DMS79 treated with DMSO at 0.1 percent for 48 hours (cell line): ENCODE results near the gene DOC2B.
"Not testable (repeated sequence)": the region's sequence is repeated elsewhere in the genome, so short reads cannot be mapped to it uniquely, and the experiment has no call there.

ENCODE experiments used
- DNase-seq: peaks from one replicate; lab custom pipeline; 2025; lab: John Stamatoyannopoulos, UW

DOC2B gene

DNA sequence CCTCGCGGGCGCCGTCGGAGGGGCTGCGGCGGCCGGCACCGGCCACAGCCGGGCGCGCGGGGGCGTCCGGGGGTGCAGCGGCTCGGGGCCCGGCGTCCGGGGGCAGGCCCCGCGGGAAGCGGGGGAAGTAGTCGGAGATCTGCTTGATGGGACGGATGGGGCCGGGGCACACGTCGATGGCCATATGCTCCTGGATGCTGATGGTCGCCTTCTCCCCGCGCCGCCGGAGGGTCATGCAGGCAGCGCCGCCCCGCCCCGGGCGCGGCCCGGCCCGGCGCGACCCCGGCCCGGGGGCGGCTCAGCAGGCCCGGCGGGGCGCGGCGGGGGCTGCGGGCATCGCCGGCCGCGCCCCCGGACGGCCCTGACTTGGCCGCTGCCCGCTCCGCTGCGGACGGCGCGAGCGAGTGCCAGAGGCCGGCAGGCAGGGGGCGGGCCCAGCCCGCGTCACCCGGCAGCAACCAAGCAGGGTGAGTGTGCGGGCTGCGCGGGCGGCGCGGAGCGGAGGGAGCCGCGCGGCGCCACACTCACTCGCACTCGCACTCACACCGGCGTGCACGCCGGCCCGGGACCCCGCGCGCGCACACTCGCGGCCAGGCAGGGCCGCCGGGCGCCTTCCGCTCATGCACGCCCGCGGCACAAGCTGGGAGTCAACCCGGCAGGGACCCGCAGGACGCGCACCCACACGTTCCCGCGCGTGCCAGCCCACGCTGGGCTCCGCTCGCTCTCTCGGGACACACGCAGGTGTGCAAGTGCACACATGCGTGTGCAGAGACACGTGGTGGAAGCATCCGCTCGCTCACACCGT, at the start of gene DOC2B:
DOC2B (minus strand) TSS at position 406 of the 805 bp plus-strand sequence; CDS start at position 235, 171 bp downstream.
- no peak for DNase-seq

DNA sequence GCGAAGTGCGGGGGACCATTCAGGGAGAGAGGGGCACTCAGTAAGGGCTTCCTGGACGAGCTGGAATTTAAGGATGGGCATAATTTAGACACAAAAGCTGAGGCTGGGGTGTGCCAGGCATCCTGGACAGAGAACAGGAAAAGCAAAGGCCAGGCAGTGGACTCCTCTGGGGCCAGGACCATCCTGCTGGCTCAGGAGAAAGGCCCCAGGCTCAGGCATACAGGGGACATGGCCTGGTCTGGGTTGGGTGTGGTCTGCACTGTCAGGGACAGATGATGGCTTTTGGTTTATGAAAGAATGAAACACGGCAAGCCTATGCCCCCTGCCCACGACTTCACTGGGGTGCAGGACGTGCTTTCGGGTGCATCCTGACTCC, 48.9 kb upstream of the DOC2B start:
- no peak for DNase-seq

DNA sequence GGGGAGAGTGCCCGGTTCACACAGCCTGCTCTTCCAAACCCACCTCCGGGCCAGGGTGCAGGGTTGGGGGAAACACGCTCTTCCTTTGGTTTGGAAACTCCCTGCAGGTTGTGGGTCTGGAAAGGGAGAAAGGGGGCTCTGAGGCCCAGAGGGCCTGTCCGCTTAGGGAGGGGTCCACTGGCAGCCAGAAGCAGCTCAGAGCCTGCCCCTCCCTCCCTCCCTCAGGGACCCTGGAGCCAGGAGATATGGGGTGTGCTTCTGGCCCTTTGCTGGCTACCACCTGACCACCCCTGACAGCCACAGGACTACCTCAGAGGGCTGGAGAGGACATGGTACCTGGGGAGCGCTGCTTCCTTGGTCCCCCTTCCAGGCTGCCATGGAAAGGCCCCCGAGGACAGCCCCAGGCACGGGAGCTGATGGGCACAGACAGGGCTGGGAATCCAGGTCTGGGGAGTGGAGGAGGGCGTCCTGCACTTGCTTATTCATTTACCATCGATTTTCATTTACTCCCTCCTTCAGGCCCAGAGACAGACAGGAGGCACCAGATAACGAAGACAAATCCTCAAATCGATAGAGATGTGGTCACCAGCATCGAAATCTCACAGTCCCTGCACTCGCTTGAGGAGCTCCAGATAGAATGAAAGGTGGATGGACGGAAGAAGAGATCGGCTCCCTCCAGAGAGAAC, 48.4 kb upstream of the DOC2B start:
- no peak for DNase-seq

DNA sequence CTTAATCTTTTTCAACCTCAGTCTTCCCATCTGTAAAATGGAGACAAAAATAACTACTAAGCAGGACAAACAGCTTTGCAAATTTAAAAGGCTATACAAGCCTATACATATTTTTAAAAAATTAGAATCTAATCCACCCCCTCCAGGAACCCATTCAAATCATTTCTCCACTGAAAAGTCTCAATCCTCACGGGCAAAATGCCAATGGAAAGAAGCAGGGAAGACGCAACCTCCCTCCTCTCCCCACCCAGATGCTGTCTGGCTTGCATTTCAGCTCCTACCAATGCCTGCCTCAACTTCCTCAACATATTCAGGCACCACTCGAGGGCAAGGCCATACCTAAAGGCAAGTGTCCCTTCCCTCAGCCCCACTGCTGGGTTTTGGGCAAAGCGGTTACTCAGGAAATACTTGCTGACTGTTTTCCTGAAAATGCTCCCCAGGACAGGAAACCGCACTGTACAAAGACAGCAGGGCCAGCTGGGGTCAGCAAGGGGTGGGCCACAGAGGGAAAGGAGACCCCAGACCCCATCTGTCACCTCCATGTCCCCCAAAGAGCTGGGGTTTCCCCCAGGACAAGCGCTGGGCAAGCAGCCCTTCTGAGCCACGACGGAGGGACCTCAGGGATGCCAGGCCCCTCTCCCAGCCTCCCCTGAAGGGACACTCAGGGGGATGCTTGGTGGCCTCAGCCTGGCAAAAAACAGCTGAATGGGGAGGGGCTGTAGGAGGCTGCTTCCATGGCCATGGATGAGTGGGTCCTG, 47.7 kb upstream of the DOC2B start:
- no peak for DNase-seq

DNA sequence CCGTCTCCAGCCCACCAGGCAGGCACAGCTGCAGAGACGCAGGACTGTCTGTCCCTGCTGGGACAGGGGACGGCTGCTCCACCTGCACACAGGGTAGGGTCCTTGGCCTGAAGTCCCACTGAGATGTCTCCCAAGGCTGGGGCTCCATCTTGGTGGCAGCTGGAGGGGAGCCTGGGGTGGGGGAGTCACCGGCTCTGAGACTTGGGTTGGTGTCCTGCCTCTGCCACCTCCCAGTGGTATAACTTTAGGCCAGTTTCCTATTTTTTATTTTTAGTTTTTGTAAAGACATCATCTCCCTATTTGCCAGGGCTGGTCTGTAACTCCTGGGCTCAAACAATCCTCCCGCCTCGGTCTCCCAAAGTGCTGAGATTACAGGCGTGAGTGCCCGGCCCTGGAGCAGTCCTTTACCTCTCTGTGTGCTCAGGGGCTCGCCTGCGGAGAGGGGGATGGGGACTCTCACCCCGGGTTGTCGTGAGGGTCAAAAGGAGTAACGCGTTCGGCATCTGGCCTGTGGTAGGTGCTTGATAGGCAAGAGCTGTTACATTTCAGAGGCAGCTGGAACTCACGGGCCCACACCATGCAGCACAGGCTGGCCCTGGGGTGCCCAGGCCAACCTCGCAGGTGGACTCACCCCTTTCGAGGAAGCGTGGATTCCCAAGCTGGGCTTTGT, 46.6 kb upstream of the DOC2B start:
- DNase-seq: no peak

DNA sequence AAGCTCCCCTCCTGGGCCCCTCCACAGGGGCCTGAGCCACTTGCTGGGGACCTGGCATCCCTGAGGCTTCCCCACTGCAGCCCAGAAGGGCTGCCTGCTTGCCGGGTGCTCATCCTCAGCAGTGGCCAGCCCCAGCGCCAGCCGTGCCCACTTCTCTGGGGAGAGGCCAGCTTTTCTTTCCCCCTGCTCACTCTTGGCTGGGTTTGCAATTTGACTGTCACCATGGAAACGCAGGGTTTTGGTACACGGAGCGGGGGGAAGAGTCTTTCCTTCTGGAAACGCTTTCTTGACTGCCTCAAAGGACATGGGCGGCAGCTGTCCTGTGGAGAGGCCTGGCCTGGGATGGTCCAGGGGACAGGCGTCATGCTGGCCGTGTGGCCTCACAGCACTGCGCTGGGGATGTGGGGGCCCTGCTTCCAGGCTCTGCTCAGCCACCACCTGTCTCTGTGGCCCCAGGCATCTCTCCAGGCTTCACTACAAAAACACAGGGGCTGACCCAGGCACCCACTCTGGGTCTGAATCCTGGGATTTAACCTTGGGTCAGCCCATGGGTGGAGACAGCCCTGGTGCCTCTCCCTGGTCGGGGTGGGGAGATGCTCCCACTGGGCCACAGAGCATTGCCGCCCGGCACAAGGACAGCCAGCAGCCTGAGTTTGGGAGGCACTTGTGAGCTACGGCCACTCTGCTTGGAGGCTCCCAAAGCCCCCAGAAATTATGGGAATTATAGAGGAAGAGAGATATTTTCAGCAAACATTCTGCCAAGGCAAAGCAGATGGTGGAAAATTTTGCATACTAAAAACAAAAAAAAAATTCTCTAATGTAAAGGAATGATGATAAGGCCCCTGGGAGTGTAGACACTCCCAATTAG, 45.9 kb upstream of the DOC2B start:
- no peak for DNase-seq

DNA sequence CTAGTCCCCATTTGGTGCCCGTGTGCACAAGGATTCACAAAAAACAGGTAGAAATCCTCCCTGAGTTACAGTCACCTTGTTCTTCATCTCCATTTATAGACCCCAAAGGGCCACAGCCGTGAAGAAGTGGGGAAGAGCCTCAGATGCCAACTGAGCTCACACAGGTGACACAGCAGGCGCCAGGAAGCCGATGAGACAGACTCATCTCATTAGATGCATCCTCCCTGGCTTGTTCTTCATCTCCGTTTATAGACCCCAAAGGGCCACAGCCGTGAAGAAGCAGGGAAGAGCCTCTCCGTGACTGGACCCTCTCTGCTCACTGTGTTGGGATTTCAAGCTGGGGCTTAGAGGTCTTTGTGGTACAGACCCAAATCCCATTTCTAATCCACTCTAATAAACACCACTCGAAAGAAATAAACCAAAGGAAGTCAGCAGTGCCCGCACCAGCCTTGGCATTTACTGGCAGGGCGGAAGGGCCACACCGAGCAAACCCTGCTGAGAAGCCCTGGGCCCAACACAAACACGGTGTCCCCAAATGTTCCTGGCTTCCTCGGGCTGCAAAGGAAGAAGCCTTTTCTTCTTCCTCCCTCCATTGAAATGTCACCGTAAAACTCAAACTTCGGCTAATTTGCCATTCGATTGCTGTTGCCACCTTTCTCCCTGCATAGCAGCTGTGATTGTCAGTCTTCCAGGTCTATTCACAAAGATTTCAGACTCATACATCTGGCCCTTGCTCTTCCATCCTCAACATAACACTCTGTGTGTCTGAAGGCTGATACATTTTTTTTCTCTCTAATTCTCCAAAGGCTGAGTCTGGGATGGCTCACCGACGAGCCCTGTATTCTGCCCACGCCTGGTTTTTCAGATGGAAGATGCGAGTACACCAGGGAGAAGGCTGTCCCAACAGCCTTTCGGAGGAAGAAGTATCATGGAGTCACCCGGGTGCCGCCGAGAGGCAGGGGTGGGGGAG, 44.9 kb upstream of the DOC2B start:
- no peak for DNase-seq

DNA sequence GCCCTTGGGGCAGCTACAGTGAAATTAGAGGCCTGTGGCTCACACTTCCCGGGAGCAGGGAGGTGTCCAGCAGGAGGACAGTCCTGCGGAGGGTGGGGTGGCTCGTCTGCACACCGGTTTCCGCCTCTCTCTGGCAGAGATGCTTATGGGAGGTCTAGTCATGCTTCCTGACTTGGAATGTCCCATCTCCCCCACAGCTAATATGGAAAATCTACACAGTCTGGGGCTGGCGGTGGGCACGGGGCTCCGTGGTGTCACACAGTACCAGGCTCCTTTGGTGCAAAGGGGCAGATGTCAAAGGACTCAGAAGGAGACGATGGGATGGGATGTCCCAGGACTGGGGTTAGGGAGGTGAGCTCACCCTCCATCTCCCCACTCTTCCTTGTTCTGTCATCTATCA, 44.1 kb upstream of the DOC2B start:
- no peak for DNase-seq

DNA sequence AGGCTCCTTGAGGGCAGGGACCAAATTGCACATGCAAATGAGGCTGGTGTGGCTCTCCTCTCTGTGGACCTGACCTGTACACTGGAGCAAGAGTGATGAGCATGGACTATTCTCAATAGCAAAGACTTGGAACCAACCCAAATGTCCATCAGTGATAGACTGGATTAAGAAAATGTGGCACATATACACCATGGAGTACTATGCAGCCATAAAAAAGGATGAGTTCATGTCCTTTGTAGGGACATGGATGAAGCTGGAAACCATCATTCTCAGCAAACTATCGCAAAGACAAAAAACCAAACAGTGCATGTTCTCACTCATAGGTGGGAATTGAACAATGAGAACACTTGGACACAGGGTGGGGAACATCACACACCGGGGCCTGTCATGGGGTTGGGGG, 43.1 kb upstream of the DOC2B start:
- DNase-seq: not testable (repeated sequence)

DNA sequence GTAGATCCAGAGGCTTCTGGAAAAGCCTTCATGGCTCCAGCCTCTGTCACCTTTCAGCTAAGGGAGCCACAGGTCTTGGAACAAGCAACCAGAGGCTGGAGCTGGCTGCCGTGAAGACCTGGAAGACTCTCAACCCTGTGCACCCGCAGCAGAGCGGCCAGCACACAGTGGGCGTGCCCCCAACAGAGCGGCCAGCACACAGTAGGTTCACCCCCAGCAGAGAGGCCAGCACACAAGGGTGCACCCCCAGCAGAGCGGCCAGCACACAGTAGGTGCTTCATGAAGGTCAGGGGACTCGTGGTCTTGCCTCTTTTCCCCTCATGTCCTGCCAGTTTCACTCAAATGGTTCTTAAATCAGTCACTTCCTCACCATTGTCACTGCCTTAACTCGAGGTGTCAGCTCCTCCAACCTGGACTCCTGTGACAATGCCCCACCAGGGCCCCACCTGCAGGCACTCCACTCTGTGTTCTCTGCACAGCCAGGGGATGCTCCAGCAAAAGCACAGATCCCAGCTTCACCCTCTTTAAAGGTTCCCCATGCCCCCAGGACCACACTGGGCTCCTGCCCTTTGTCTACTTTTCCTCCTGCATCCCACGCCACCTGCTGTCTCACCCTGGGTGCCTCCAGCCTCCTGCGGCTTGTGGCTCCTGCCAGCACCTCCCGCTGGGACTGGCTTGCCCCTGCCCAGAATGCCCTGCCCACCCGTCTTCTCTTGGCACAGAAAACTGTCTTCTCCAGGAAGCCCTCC, 42.4 kb upstream of the DOC2B start:
- DNase-seq: no peak

DNA sequence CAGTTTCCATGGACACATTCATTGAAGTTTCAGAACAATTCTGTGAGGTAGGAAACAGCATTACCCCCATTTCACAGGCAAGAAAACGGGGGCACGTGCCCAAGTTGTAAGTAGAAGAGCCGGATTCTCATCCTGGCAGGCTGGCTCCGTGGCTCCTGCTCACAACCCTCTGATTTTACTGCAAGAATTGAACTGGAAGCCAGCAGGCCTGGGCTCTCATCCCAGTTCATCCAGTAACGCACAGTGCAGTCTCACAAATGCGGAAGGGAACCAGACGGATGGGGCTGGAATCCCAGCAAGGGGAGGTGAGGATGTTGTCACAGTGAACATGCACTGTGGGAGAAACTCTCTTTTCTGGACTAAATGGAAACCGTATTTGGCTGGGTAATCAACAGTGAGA, 40.7 kb upstream of the DOC2B start:
- no peak for DNase-seq

DNA sequence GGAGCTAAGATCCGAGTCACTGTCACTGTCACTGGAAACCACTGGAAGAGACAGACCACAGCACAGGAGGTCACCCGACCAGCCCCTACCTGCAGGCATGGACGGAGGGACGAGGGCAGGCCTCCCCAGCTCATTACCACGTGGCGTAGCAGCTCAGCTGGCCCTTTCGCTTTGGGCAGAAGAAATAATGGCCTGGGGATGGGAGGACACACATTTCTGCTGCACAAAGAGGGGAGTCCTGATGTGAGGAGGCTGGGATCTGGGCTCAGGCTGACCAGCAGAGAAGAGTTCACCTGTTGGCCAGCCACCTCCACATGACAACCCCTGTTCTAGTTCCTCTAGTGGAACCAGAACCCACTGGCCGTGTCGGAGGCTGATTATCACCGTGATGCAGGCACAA, 38.2 kb upstream of the DOC2B start:
- no peak for DNase-seq

DNA sequence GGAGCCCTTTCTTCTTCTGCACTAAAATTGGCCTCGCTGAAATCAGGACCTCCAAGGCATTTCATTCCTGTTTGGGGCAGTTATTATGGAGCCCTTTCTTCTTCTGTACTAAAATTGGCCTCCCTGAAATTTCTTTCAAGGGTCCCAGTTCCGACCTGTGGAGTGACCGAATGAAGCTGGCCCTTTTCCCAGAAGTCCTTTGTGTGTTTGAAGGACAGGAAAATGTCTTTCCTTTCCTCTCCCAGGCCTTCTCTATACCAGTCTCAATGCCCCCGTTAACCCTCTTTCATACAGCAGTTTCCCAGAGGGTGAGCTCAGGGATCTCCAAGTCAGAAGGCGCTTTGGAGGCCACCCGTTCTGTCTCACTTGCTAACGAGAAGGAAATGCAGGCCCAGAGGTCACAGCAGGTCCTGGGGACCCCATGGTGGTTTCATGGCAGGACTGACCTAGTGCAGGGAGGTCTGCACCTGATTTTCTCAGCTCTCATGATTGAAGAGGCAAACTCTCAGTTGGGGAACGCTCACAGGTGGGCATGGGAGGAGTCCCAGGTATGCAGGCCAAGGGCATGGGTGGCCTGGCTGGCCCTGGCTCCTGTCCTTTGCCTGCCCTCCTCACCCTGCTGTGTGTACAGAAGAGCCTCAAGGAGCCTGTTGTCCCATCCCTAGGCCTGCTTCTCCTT, 37.1 kb upstream of the DOC2B start:
- no peak for DNase-seq

DNA sequence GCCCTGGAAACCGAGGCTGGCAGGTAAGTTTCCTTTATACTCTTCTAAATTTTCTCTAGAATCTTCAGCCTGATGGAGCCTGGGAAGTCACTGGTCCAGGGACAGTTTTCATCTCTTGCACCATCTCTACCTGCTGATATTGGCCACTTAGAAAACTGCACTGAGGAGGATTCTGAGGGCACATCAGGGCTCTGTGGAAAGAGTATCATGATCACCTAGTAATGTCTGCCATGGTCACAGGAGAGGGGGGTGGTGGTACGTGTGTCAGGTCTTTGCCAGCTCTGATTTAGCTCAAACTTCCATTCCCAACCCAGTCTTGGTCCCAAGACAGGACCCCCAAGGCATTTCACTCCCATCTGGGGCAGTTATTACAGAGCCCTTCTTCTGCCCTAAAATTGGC, 35.2 kb upstream of the DOC2B start:
- no peak for DNase-seq

DNA sequence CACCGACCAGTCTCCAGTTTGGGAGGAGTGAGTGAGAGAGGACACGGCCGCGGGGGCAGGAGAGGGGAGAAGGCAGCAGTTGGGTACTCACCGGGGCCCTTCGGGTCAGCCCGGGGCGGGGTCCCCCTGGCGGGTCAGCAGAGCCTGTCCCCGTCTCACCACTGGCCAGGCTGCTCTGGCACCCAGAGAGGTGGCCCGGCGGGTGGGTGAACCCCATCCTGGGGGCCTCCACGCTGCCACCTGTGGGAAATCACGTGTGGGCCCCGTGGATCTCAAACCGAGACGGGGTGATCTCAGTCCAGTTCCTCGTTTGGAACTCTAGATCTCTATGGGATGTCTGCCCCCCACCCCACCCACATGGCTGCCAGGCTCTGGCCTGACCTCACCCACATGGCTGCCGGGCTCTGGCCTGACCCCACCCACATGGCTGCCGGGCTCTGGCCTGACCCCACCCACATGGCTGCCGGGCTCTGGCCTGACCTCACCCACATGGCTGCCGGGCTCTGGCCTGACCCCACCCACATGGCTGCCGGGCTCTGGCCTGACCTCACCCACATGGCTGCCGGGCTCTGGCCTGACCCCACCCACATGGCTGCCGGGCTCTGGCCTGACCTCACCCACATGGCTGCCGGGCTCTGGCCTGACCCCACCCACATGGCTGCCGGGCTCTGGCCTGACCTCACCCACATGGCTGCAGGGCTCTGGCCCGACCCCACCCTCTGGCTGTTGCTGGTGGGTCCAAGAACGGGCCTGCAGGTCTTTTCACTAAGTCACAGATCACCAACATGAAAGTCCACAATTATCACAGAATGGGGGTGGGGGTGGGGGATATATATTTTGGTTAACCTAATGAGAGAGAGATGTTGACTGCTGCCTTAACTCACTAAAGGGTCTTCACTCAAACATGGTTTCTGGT, 34.4 kb upstream of the DOC2B start:
- not testable (repeated sequence) for DNase-seq

DNA sequence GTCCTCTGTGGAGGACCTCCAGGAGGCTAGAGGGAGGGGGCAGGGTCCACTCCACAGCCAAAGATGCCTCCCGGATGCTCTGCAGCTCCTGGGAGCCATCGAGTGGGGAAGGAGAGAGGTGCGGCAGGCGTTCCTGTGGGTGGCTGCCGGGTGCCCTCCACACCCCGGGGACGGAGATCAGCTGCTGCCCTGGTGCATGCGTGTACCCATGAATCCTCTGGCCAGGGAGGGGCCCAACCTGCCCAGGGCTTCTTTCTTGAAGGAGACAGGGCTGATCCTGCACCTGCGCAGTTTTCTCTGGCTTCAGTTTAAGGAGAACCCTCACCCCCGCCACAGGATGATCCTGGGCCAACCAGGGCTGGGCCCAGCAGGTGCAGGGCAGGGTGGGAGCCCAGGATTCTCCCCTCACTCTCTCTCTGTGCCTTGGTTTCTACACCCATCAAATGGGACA, 33.5 kb upstream of the DOC2B start:
- no peak for DNase-seq

DNA sequence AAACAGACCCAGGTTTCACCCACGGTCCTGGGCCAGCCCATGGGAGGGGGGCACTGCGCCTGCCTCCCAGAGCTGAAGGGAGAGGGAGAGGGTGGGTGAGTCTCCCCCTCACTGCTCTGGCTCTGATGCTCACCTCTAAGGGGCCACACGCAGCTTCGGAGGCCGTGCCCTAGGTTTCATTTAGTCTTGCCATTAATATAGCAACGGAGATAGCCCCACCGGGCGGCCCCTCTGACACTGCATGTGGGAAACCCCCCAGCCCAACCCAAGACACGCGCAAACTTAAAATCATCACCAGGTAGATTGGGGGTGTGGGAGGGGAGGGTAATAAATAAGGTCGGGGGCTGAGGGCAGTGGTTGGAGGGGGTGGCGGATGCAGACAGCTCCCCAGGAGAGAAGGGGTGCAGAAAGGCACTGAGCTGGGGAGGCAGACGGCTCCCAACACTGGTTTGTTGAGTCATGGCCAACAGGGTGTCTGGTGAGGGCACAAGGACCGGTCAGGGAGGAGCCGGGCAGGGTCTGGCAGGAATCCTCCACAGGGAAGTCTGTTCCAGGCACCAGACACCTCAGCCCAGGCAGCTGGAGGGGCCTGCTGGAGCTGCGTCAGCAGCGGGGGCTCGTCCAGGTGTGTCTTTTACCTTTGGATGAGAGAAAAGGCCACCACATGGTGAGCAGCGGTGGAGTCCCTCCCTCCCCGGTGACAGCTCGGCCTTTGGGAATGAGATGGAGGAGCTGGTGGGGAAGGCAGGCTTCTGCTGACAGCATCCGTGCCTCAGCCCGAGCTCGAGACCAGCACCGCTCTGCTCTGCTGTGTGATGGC, 32.0 kb upstream of the DOC2B start:
- DNase-seq: no peak
